ENCODE measurements around the gene PRAMEF1.

DNA sequence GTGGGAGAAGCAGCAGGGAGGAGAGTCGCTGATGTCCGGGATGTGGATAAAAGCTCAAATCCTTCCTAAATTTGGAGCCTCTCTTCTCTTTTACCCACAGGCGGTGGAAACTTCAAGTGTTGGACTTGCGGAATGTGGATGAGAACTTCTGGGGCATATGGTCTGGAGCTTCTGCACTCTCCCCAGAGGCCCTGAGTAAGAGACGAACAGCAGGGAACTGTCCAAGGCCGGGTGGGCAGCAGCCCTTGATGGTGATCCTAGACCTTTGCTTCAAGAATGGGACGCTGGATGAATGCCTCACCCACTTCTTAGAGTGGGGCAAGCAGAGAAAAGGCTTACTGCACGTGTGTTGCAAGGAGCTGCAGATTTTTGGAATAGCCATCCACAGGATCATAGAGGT, 15.8 kb upstream of the PRAMEF1 start:
- TF ChIP-seq CTCF (conservative IDR thresholded peaks at IDR 0.05; ENCODE audit: low read length) = no peak
- no peak for TF ChIP-seq EZH2phosphoT487 (IDR thresholded peaks at IDR 0.05; ENCODE audit: borderline replicate concordance, low read depth, low read length)

Measured in OCI-LY7 (cell line).